ENCODE measurements around the gene EME1. TPM values are rescaled to one million over a fixed set of nuclear protein-coding genes. Genes with fewer than 3 reads are reported as not detected.

The EME1 gene
- total and polyA plus RNA-seq, 2 of the 13 experiments (the other 11 are each of a cell fraction or from before 2014, with no cell fraction given), result 20.7 to 24.6 TPM

- peak; percentile 80 for TF ChIP-seq TFE3 (CRISPR knock-in tag; IDR thresholded peaks at IDR 0.05)
- peak; percentile 82 for TF ChIP-seq ASH2L (IDR thresholded peaks at IDR 0.05; ENCODE audit: insufficient read length, low read depth, low read length)
- 0 out of 2 replicates have a peak, but pooled peaks have one; percentile 30 for TF ChIP-seq GMEB1 (CRISPR knock-in tag; IDR thresholded peaks at IDR 0.05; ENCODE audit: borderline replicate concordance)
- TF ChIP-seq ZNF281 (CRISPR knock-in tag; IDR thresholded peaks at IDR 0.05; ENCODE audit: borderline replicate concordance), result peak; percentile 25; the same call in 1 of the 2 replicates
- peak in 1 of 2 experiments; percentile 97; a peak in 2 of 4 replicates for TF ChIP-seq KLF16 (CRISPR knock-in tag; IDR thresholded peaks at IDR 0.05)
- peak; percentile 73; the same call in 1 of the 2 replicates for TF ChIP-seq CREM (IDR thresholded peaks at IDR 0.05)
- TF ChIP-seq CREM (CRISPR knock-in tag; IDR thresholded peaks at IDR 0.05), result no peak
- peak; percentile 86 for TF ChIP-seq FOXK2 (IDR thresholded peaks at IDR 0.05)
- TF ChIP-seq ZNF761 (CRISPR knock-in tag; conservative IDR thresholded peaks at IDR 0.05), result 0 out of 2 replicates have a peak, but pooled peaks have one; percentile 76
- TF ChIP-seq NR2F1 (CRISPR knock-in tag; IDR thresholded peaks at IDR 0.05), result peak; percentile 13 to 53; a peak in 2 of 4 replicates
- 0 out of 2 replicates have a peak, but pooled peaks have one; percentile 40 for TF ChIP-seq ZNF354B (CRISPR knock-in tag; IDR thresholded peaks at IDR 0.05)
- TF ChIP-seq ZNF331 (CRISPR knock-in tag; IDR thresholded peaks at IDR 0.05), result peak; percentile 78
- peak; percentile 83 for TF ChIP-seq RCOR2 (CRISPR knock-in tag; IDR thresholded peaks at IDR 0.05)
- TF ChIP-seq, protein P1, sequence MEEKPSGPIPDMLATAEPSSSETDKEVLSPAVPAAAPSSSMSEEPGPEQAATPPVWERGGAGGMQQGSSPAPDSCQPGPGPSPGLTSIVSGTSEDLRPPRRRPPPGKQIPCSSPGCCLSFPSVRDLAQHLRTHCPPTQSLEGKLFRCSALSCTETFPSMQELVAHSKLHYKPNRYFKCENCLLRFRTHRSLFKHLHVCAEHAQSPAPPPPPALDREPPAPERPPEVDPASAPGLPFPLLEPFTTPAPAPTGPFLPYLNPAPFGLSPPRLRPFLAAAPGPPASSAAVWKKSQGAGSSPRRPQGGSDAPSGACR (CRISPR knock-in tag; IDR thresholded peaks at IDR 0.05), result 0 out of 2 replicates have a peak, but pooled peaks have one; percentile 35
- TF ChIP-seq MIER3 (CRISPR knock-in tag; IDR thresholded peaks at IDR 0.05; ENCODE audit: borderline replicate concordance), result peak; percentile 91; the same call in 1 of the 2 replicates
- TF ChIP-seq ZNF800 (CRISPR knock-in tag; IDR thresholded peaks at IDR 0.05), result 0 out of 2 replicates have a peak, but pooled peaks have one; percentile 40
- TF ChIP-seq NFYC (CRISPR knock-in tag; IDR thresholded peaks at IDR 0.05), result peak; percentile 70
- TF ChIP-seq KAT8 (CRISPR knock-in tag; IDR thresholded peaks at IDR 0.05), result peak; percentile 88
- no peak for TF ChIP-seq XRCC5 (optimal IDR thresholded peaks at IDR 0.05; ENCODE audit: low read length)
- TF ChIP-seq MIXL1 (CRISPR knock-in tag; IDR thresholded peaks at IDR 0.05), result peak; percentile 78
- 0 out of 2 replicates have a peak, but pooled peaks have one; percentile 37 for TF ChIP-seq ZNF674 (CRISPR knock-in tag; IDR thresholded peaks at IDR 0.05; ENCODE audit: low read depth)
- TF ChIP-seq SP140L (CRISPR knock-in tag; IDR thresholded peaks at IDR 0.05; ENCODE audit: borderline replicate concordance), result peak; percentile 72; the same call in 1 of the 2 replicates
These were observed 50.6 kb downstream of the EME1 start (continued) for GRCh38 chr17:50423553-50424159.
